OCI-LY1 (cell line): ENCODE measurements around the gene STARD9.

Source experiments
- H2AFZ ChIP-seq: fragments of 200-600 bp; sonication (generic), shearing (Covaris generic); 2 replicates; pipeline ENCODE4 v1.6.0; 2014; ENCODE audit warnings: antibody characterized with exemption, mild to moderate bottlenecking, low read length
- H3F3A ChIP-seq: fragments of 200-600 bp; sonication (generic), shearing (Covaris generic); 2 replicates; pipeline ENCODE4 v1.6.0; 2014; ENCODE audit warnings: mild to moderate bottlenecking, antibody characterized with exemption, low read length, moderate library complexity; ENCODE audit not compliant: insufficient read depth
- H3K27ac ChIP-seq: fragments of 200-600 bp; sonication (generic); 2 replicates; pipeline ENCODE4 v1.5.1; 2014; ENCODE audit warnings: low read length, mixed run types, mild to moderate bottlenecking, low read depth; ENCODE audit not compliant: poor library complexity, severe bottlenecking
- H3K27me3 ChIP-seq: fragments of 200-600 bp; sonication (generic); 2 replicates; pipeline ENCODE4 v1.6.0; 2014; ENCODE audit warnings: antibody characterized with exemption, mild to moderate bottlenecking, low read length, moderate library complexity; ENCODE audit not compliant: insufficient read depth
- H3K36me3 ChIP-seq: fragments of 200-600 bp; sonication (generic); 2 replicates; pipeline ENCODE4 v1.6.1; 2014; ENCODE audit warnings: mild to moderate bottlenecking, antibody characterized with exemption, low read length, moderate library complexity, mixed read lengths; ENCODE audit not compliant: insufficient read depth
- H3K4me1 ChIP-seq: fragments of 200-600 bp; sonication (generic); 2 replicates; pipeline ENCODE4 v1.5.1; 2014; ENCODE audit warnings: mild to moderate bottlenecking, low read length, moderate library complexity; ENCODE audit not compliant: insufficient read depth, severe bottlenecking
- H3K4me2 ChIP-seq: fragments of 200-600 bp; sonication (generic), shearing (Covaris generic); 2 replicates; pipeline ENCODE4 v1.6.1; 2014; ENCODE audit warnings: low read length
- H3K4me3 ChIP-seq: fragments of 200-600 bp; sonication (generic); 2 replicates; pipeline ENCODE4 v1.5.1; 2014; ENCODE audit warnings: low read length, low read depth, mild to moderate bottlenecking, mixed read lengths; ENCODE audit not compliant: poor library complexity, severe bottlenecking
- H3K79me2 ChIP-seq: fragments of 200-600 bp; shearing (Covaris generic); 2 replicates; pipeline ENCODE4 v1.6.1; 2016; ENCODE audit warnings: mixed run types, low read length, mixed read lengths; ENCODE audit not compliant: insufficient read depth
- H3K9ac ChIP-seq: fragments of 200-600 bp; sonication (generic), shearing (Covaris generic); 2 replicates; pipeline ENCODE4 v1.6.1; 2014; ENCODE audit warnings: mild to moderate bottlenecking, low read length, mixed read lengths
- H3K9me2 ChIP-seq: fragments of 200-600 bp; sonication (generic), shearing (Covaris generic); 2 replicates; pipeline ENCODE4 v1.6.1; 2014; ENCODE audit warnings: low read depth, mild to moderate bottlenecking, low read length, mixed read lengths
- H3K9me3 ChIP-seq: fragments of 200-600 bp; shearing (Covaris generic); 2 replicates; pipeline ENCODE4 v1.6.1; 2014; ENCODE audit warnings: low read length, mixed read lengths
- H4K20me1 ChIP-seq: fragments of 200-600 bp; sonication (generic), shearing (Covaris generic); 2 replicates; pipeline ENCODE4 v1.6.0; 2016; ENCODE audit warnings: mild to moderate bottlenecking, low read length; ENCODE audit not compliant: insufficient read depth
- CTCF ChIP-seq: fragments of 200-600 bp; sonication (generic), shearing (Covaris generic); IDR thresholded peaks from 2 replicates; pipeline ENCODE4 v1.5.1; 2017; ENCODE audit warnings: mild to moderate bottlenecking, antibody characterized with exemption, low read length, moderate library complexity, mixed read lengths
- EZH2 ChIP-seq: fragments of 200-600 bp; sonication (generic), shearing (Covaris generic); IDR thresholded peaks from 2 replicates; pipeline ENCODE4 v1.8.0; 2017; ENCODE audit warnings: borderline replicate concordance, mixed run types, mild to moderate bottlenecking, antibody characterized with exemption, low read length, moderate library complexity, mixed read lengths

Gene STARD9

GRCh38 chr15:42681119-42681518, 105.7 kb downstream of the STARD9 start:
- H3K27me3 ChIP-seq = no peaks in the 10 kb centered on the region
- no peak overlapping the region for H3K4me2 ChIP-seq
- peaks cover 66% of the 10 kb centered on the region; the same call in 1 of the 2 replicates for H3K36me3 ChIP-seq
- H3K79me2 ChIP-seq = no peaks in the 10 kb centered on the region
- H3K9me3 ChIP-seq = no peaks in the 10 kb centered on the region
- no peak overlapping the region for H3K9ac ChIP-seq
- no peak for TF ChIP-seq EZH2
- TF ChIP-seq CTCF = no peak
- no peak overlapping the region for H3K4me3 ChIP-seq
- no peaks in the 10 kb centered on the region for H3K4me1 ChIP-seq
- no peaks in the 10 kb centered on the region for H3F3A ChIP-seq
- H3K27ac ChIP-seq = no peak overlapping the region
- no peak overlapping the region for H2AFZ ChIP-seq
- H4K20me1 ChIP-seq = no peaks in the 10 kb centered on the region
- H3K9me2 ChIP-seq = no peaks in the 10 kb centered on the region

- no peak overlapping the region for H3K4me2 ChIP-seq
- H4K20me1 ChIP-seq = no peaks in the 10 kb centered on the region
- no peaks in the 10 kb centered on the region for H3K9me2 ChIP-seq
- H3K9me3 ChIP-seq = no peaks in the 10 kb centered on the region
- TF ChIP-seq EZH2 = no peak
- no peak for TF ChIP-seq CTCF
- H3K36me3 ChIP-seq = peaks cover 66% of the 10 kb centered on the region; the same call in 1 of the 2 replicates
- H2AFZ ChIP-seq = no peak overlapping the region
- no peak overlapping the region for H3K9ac ChIP-seq
- no peaks in the 10 kb centered on the region for H3K79me2 ChIP-seq
- H3K27ac ChIP-seq = no peak overlapping the region
- H3K27me3 ChIP-seq = no peaks in the 10 kb centered on the region
- no peaks in the 10 kb centered on the region for H3K4me1 ChIP-seq
- H3K4me3 ChIP-seq = no peak overlapping the region
- H3F3A ChIP-seq = no peaks in the 10 kb centered on the region
Measured at GRCh38 chr15:42686281-42686680, 110.9 kb downstream of the STARD9 start.

GRCh38 chr15:42687740-42688139, 112.3 kb downstream of the STARD9 start:
- H3K4me3 ChIP-seq = no peak overlapping the region
- no peaks in the 10 kb centered on the region for H3K27me3 ChIP-seq
- TF ChIP-seq CTCF (no peak), EZH2 (no peak)
- no peaks in the 10 kb centered on the region for H3K79me2 ChIP-seq
- peaks cover 52% of the 10 kb centered on the region; the same call in 1 of the 2 replicates for H3K36me3 ChIP-seq
- H3F3A ChIP-seq = no peaks in the 10 kb centered on the region
- no peak overlapping the region for H3K4me2 ChIP-seq
- no peak overlapping the region for H2AFZ ChIP-seq
- no peaks in the 10 kb centered on the region for H3K9me2 ChIP-seq
- no peaks in the 10 kb centered on the region for H4K20me1 ChIP-seq
- H3K9me3 ChIP-seq = no peaks in the 10 kb centered on the region
- no peaks in the 10 kb centered on the region for H3K4me1 ChIP-seq
- H3K27ac ChIP-seq = no peak overlapping the region
- H3K9ac ChIP-seq = no peak overlapping the region
